ENCODE data around the gene PLIN4.

PLIN4 gene

GRCh38 chr19:4539693-4540581 is 21.7 kb upstream of the PLIN4 start, which contains the start of gene LRG1:
LRG1 (minus strand) TSS chr19:4540036; CDS start chr19:4540013, 23 bp downstream.
- POLR2A ChIA-PET, result interaction anchor here (1.1 kb wide), 2 partner anchors 65 to 68 kb away, joined by 3 read pairs; no protein-coding TSS in a partner anchor
- no peak for DNase-seq (ENCODE audit: extremely low spot score)

DNA sequence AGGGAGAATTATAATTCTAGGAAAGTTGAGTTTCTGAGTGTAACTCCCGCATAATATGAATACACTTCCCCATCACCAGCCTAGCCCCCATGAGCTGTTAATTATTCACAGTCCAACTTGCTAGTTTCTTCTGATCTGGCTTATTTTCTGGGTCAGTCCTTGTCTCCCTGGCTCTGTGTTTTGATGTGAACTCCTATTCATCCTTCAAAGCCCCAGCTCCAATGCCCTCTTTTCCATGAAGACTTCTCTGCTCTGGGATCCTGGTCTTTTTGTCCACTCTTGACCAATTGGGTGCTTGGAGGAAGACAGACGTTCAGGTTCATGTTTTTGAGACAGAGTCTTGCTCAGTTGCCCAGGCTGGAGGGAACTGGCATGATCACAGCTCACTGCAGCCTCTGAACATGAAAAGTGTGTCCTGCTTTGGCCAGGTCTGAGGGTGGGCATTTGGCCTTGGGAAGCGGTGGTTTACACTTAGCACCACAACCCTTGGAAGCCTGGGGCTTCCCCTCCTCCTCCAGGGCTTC is 20.9 kb upstream of the PLIN4 start:
- POLR2A ChIA-PET, result interaction anchor here (0.8 to 1.1 kb wide), 3 partner anchors 8 to 68 kb away, joined by 3 read pairs; no protein-coding TSS in a partner anchor
- CTCF ChIA-PET, result interaction anchor here (0.8 kb wide), 2 partner anchors 12 to 14 kb away, joined by 5 read pairs; no protein-coding TSS in a partner anchor

More at GRCh38 chr19:4539693-4540581, 21.7 kb upstream of the PLIN4 start, which contains the start of gene LRG1:
- CTCF ChIA-PET, result interaction anchor here (0.8 kb wide), 2 partner anchors 11 to 15 kb away, joined by 5 read pairs; no protein-coding TSS in a partner anchor
- TF ChIP-seq ZNF384 (IDR thresholded peaks at IDR 0.05), result no peak
- TF ChIP-seq FOXK2 (IDR thresholded peaks at IDR 0.05), result no peak
- TF ChIP-seq FOXA1 (IDR thresholded peaks at IDR 0.05), result no peak
- TF ChIP-seq FOXM1 (IDR thresholded peaks at IDR 0.05; ENCODE audit: borderline replicate concordance), result no peak
- no peak for TF ChIP-seq ELF4 (IDR thresholded peaks at IDR 0.05)
- TF ChIP-seq HDGF (IDR thresholded peaks at IDR 0.05; ENCODE audit: borderline replicate concordance), result no peak
- no peak for TF ChIP-seq NFRKB (IDR thresholded peaks at IDR 0.05)

DNA sequence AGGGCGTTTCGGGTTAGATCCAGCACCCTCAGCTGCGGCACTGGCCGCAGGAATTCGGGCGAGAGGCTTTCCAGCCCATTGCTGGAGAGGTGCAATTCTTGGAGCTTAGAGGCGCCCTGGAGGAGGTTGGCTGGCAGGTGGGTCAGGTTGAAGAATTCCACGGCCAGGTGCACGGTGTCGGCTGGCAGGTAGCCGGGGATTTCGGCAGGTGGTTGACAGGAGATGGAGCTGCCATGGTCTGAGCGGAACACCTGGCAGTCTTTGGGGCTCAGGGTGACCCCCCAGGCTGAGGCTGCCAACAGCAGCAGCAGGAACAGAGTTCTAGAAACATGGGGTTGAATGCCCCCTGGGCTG is 20.3 kb upstream of the PLIN4 start:
- DNase-seq (ENCODE audit: extremely low spot score), result no peak
- POLR2A ChIA-PET, result interaction anchor here (0.8 to 1.1 kb wide), 2 partner anchors 9 to 64 kb away, joined by 3 read pairs; no protein-coding TSS in a partner anchor
- CTCF ChIA-PET, result interaction anchor here (0.8 to 0.9 kb wide), 2 partner anchors 13 to 16 kb away, joined by 3 to 5 read pairs; no protein-coding TSS in a partner anchor
- no peak for TF ChIP-seq HDGF (IDR thresholded peaks at IDR 0.05; ENCODE audit: borderline replicate concordance)
- no peak for TF ChIP-seq SP1 (IDR thresholded peaks at IDR 0.05)
- TF ChIP-seq ARNT (IDR thresholded peaks at IDR 0.05), result no peak
- no peak for TF ChIP-seq LEF1 (IDR thresholded peaks at IDR 0.05; ENCODE audit: borderline replicate concordance)
- TF ChIP-seq L3MBTL2 (conservative IDR thresholded peaks at IDR 0.05), result no peak
- TF ChIP-seq ELF4 (IDR thresholded peaks at IDR 0.05), result no peak
- no peak for TF ChIP-seq TARDBP (IDR thresholded peaks at IDR 0.05)
- TF ChIP-seq FOXA1 (IDR thresholded peaks at IDR 0.05), result no peak
- no peak for TF ChIP-seq ZNF384 (IDR thresholded peaks at IDR 0.05)
- no peak for TF ChIP-seq FOXK2 (IDR thresholded peaks at IDR 0.05)
- no peak for TF ChIP-seq BHLHE40 (IDR thresholded peaks at IDR 0.05; ENCODE audit: borderline replicate concordance)
- no peak for TF ChIP-seq SUZ12 (IDR thresholded peaks at IDR 0.05)
- no peak for TF ChIP-seq CTBP1 (IDR thresholded peaks at IDR 0.05; ENCODE audit: borderline replicate concordance)

More for the DNA sequence above, 20.9 kb upstream of the PLIN4 start:
- no peak for DNase-seq (ENCODE audit: extremely low spot score)
- TF ChIP-seq ELF4 (IDR thresholded peaks at IDR 0.05), result no peak
- TF ChIP-seq, protein P1, sequence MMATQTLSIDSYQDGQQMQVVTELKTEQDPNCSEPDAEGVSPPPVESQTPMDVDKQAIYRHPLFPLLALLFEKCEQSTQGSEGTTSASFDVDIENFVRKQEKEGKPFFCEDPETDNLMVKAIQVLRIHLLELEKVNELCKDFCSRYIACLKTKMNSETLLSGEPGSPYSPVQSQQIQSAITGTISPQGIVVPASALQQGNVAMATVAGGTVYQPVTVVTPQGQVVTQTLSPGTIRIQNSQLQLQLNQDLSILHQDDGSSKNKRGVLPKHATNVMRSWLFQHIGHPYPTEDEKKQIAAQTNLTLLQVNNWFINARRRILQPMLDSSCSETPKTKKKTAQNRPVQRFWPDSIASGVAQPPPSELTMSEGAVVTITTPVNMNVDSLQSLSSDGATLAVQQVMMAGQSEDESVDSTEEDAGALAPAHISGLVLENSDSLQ (IDR thresholded peaks at IDR 0.05), result no peak
- TF ChIP-seq FOXK2 (IDR thresholded peaks at IDR 0.05), result no peak
- no peak for TF ChIP-seq BHLHE40 (IDR thresholded peaks at IDR 0.05; ENCODE audit: borderline replicate concordance)
- no peak for TF ChIP-seq SUZ12 (IDR thresholded peaks at IDR 0.05)
- no peak for TF ChIP-seq NFRKB (IDR thresholded peaks at IDR 0.05)
- TF ChIP-seq SP1 (IDR thresholded peaks at IDR 0.05), result no peak
- TF ChIP-seq FOXA1 (IDR thresholded peaks at IDR 0.05), result no peak
- TF ChIP-seq HDGF (IDR thresholded peaks at IDR 0.05; ENCODE audit: borderline replicate concordance), result no peak
- no peak for TF ChIP-seq ARNT (IDR thresholded peaks at IDR 0.05)
- no peak for TF ChIP-seq FOXM1 (IDR thresholded peaks at IDR 0.05; ENCODE audit: borderline replicate concordance)
- no peak for TF ChIP-seq TARDBP (IDR thresholded peaks at IDR 0.05)
- TF ChIP-seq ZNF384 (IDR thresholded peaks at IDR 0.05), result no peak
- no peak for TF ChIP-seq L3MBTL2 (conservative IDR thresholded peaks at IDR 0.05)
- TF ChIP-seq LEF1 (IDR thresholded peaks at IDR 0.05; ENCODE audit: borderline replicate concordance), result no peak
- TF ChIP-seq CTBP1 (IDR thresholded peaks at IDR 0.05; ENCODE audit: borderline replicate concordance), result no peak

- no peak for DNase-seq (ENCODE audit: extremely low spot score)
- ChIA-PET CTCF (interaction anchor here (0.9 kb wide), 1 partner anchor 15 kb away, joined by 3 read pairs; no protein-coding TSS in a partner anchor), POLR2A (no interaction called here)
- TF ChIP-seq LEF1 (IDR thresholded peaks at IDR 0.05; ENCODE audit: borderline replicate concordance) (no peak), FOXK2 (IDR thresholded peaks at IDR 0.05) (no peak), BHLHE40 (IDR thresholded peaks at IDR 0.05; ENCODE audit: borderline replicate concordance) (no peak)
Observed at GRCh38 chr19:4537953-4538600, 19.8 kb upstream of the PLIN4 start.

- ChIA-PET CTCF (no interaction called here), POLR2A (interaction anchor here (1.1 kb wide), 1 partner anchor 139 kb away, joined by 3 read pairs; no protein-coding TSS in a partner anchor)
- no peak for TF ChIP-seq BHLHE40 (IDR thresholded peaks at IDR 0.05; ENCODE audit: borderline replicate concordance)
- no peak for TF ChIP-seq FOXM1 (IDR thresholded peaks at IDR 0.05; ENCODE audit: borderline replicate concordance)
- no peak for TF ChIP-seq SUZ12 (IDR thresholded peaks at IDR 0.05)
- TF ChIP-seq, protein P1 (IDR thresholded peaks at IDR 0.05), result no peak
- no peak for TF ChIP-seq HDGF (IDR thresholded peaks at IDR 0.05; ENCODE audit: borderline replicate concordance)
- DNase-seq (ENCODE audit: extremely low spot score), result no peak
Observed at GRCh38 chr19:4536798-4537197, 18.5 kb upstream of the PLIN4 start.

All from HEK293T (cell line).